ENCODE data around the gene PRDM16. TPM values are rescaled to one million over a fixed set of nuclear protein-coding genes. Genes with fewer than 3 reads are reported as not detected.

PRDM16 gene
- total and polyA plus RNA-seq, 3 donors from 2014 or later, result 2.1 to 5.6 (median 4.7) TPM

DNA sequence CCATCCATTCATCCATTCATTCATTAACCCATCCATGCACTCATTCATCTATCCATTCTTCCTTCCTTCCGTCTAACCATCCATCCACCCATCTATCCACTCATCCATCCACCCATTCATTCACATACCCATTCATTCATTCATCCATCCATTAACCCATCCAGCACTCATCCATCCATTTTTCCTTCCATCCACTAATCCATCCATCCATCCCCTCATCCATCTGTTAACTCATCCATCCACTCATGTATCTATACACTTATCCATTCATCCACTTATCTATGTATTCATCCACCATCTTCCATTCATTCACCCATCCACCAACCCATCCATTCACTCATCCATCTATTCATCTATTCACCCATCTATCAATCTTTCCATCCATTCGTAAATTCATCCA is 107.8 kb downstream of the PRDM16 start:
- Histone ChIP-seq H3K27me3 (no peaks in the 10 kb centered on the region), H3K9me3 (no peaks in the 10 kb centered on the region), H3K36me3 (ENCODE audit: low read depth, missing control alignments) (no peaks in the 10 kb centered on the region), H3K27ac (no peak overlapping the region), H3K4me3 (no peak overlapping the region), H3K4me1 (peaks cover 26% of the 10 kb centered on the region)
- no peak for DNase-seq
- intact Hi-C loops (cut with DNase I; ENCODE audit: low total_unique reads), result no loop called here
- 89 to 96% methylated on average over 2 of the region's 2 CpGs for WGBS, 2 donors
- TF ChIP-seq POLR2A (IDR thresholded peaks at IDR 0.05) (no peak), CTCF (IDR thresholded peaks at IDR 0.05) (no peak)

DNA sequence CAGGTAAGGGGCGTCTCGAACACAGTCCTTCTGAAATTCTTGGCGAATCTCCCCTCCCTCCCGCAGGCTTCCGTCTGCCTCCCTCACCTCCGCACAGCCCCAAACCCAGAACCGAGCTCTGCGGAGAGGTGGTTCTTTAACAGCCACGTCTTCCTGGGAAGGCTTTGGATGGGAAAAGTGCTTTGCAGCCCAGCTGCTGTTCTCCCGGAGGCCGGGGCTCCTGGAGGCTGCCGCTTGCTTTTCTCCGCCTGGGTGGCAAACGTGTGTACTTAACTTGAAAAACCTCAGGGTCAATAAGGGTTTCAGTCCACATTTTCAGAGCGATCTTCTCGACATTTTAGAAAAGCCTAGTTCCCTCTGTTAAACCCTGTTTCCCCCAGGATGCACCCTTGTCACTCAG is 109.3 kb downstream of the PRDM16 start:
- Histone ChIP-seq H3K36me3 (ENCODE audit: low read depth, missing control alignments) (no peaks in the 10 kb centered on the region), H3K27me3 (no peaks in the 10 kb centered on the region), H3K4me1 (peaks cover 14% of the 10 kb centered on the region), H3K9me3 (no peaks in the 10 kb centered on the region), H3K27ac (no peak overlapping the region), H3K4me3 (no peak overlapping the region)
- no peak for TF ChIP-seq POLR2A (IDR thresholded peaks at IDR 0.05)
- TF ChIP-seq CTCF (IDR thresholded peaks at IDR 0.05), result no peak
- WGBS, 2 donors, result 84 to 91% methylated on average over 16 of the region's 16 CpGs
- intact Hi-C loops (cut with DNase I; ENCODE audit: low total_unique reads), result no loop called here
- DNase-seq, result no peak

GRCh38 chr1:3179471-3179870 is 110.5 kb downstream of the PRDM16 start:
- 62 to 87% methylated on average over 2 to 15 of the region's 15 CpGs for WGBS, 2 donors
- Histone ChIP-seq H3K27ac (no peak overlapping the region), H3K36me3 (ENCODE audit: low read depth, missing control alignments) (no peaks in the 10 kb centered on the region), H3K4me1 (peaks cover 10% of the 10 kb centered on the region), H3K9me3 (no peaks in the 10 kb centered on the region), H3K27me3 (no peaks in the 10 kb centered on the region), H3K4me3 (no peak overlapping the region)
- TF ChIP-seq POLR2A (IDR thresholded peaks at IDR 0.05) (no peak), CTCF (IDR thresholded peaks at IDR 0.05) (no peak)
- DNase-seq, result no peak
- intact Hi-C loops (cut with DNase I; ENCODE audit: low total_unique reads), result no loop called here

- Histone ChIP-seq H3K27me3 (no peaks in the 10 kb centered on the region), H3K9me3 (no peaks in the 10 kb centered on the region), H3K27ac (no peak overlapping the region), H3K4me3 (no peak overlapping the region), H3K4me1 (no peaks in the 10 kb centered on the region), H3K36me3 (ENCODE audit: low read depth, missing control alignments) (no peaks in the 10 kb centered on the region)
- WGBS, 2 donors, result 63 to 76% methylated on average over 36 of the region's 36 CpGs
- intact Hi-C loops (cut with DNase I; ENCODE audit: low total_unique reads), result no loop called here
- TF ChIP-seq POLR2A (IDR thresholded peaks at IDR 0.05) (no peak), CTCF (IDR thresholded peaks at IDR 0.05) (no peak)
- no peak for DNase-seq
Observed at GRCh38 chr1:3180915-3181314, 111.9 kb downstream of the PRDM16 start.

DNA sequence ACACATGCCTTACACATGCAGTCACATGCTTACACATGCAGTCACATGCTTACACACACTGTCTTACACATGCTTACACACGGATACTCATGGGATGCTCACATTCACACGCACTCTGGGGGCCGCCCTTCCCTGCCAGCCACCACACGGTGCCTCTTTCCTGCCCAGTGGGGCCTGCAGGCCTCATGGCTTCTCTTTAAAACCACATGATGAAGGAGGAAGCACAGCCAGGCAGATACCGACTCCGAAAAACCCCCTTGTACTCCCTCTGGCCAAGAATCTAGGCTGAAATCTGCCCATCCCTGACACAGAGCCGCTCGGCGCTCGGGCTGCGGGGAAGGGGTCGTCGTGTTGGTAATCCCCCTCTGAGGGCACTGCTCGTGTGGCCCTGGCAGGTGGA is 113.0 kb downstream of the PRDM16 start:
- Histone ChIP-seq H3K9me3 (no peaks in the 10 kb centered on the region), H3K4me1 (no peaks in the 10 kb centered on the region), H3K36me3 (ENCODE audit: low read depth, missing control alignments) (no peaks in the 10 kb centered on the region), H3K27ac (no peak overlapping the region), H3K4me3 (no peak overlapping the region), H3K27me3 (no peaks in the 10 kb centered on the region)
- intact Hi-C loops (cut with DNase I; ENCODE audit: low total_unique reads), result no loop called here
- TF ChIP-seq CTCF (IDR thresholded peaks at IDR 0.05), result no peak
- no peak for TF ChIP-seq POLR2A (IDR thresholded peaks at IDR 0.05)
- 83 to 89% methylated on average over 4 to 13 of the region's 14 CpGs for WGBS, 2 donors
- DNase-seq, result no peak

All from testis (tissue), 3 donors.